Measurements from ENCODE around the gene LUC7L3.
A peak's percentile ranks its signal among the peaks of the same experiment; 100 is the strongest.
"Not testable (repeated sequence)": the region's sequence is repeated elsewhere in the genome, so short reads cannot be mapped to it uniquely, and the experiment has no call there.

The LUC7L3 gene

GRCh38 chr17:50719144-50719923, at the start of gene LUC7L3:
TSS of gene LUC7L3 (plus strand) at chr17:50719603. CDS start at chr17:50719733, 130 bp downstream.
- peak; percentile 97 for DNase-seq

- DNase-seq: no peak
These were observed 47.3 kb upstream of the LUC7L3 start for GRCh38 chr17:50672071-50672470.

GRCh38 chr17:50672831-50673551, 46.4 kb upstream of the LUC7L3 start:
- DNase-seq: no peak

GRCh38 chr17:50675190-50675589, 44.2 kb upstream of the LUC7L3 start:
- DNase-seq: no peak

GRCh38 chr17:50675627-50676026, 43.8 kb upstream of the LUC7L3 start:
- DNase-seq: no peak

- no peak for DNase-seq
These were observed 43.1 kb upstream of the LUC7L3 start for GRCh38 chr17:50676065-50676975.

GRCh38 chr17:50677851-50678375, 41.5 kb upstream of the LUC7L3 start:
- DNase-seq: no peak

- no peak for DNase-seq
These were observed 40.3 kb upstream of the LUC7L3 start for GRCh38 chr17:50679008-50679544.

- no peak for DNase-seq
These were observed 39.3 kb upstream of the LUC7L3 start for GRCh38 chr17:50680126-50680525.

GRCh38 chr17:50680543-50681262, 38.7 kb upstream of the LUC7L3 start:
- DNase-seq: not testable (repeated sequence)

- DNase-seq: peak; percentile 81
These were observed 37.9 kb upstream of the LUC7L3 start for GRCh38 chr17:50681263-50682200.

- no peak for DNase-seq
These were observed 37.0 kb upstream of the LUC7L3 start for GRCh38 chr17:50682441-50682840.

GRCh38 chr17:50682938-50683337, 36.5 kb upstream of the LUC7L3 start:
- no peak for DNase-seq

- DNase-seq: no peak
These were observed 35.7 kb upstream of the LUC7L3 start for GRCh38 chr17:50683434-50684287.

- no peak for DNase-seq
These were observed 35.2 kb upstream of the LUC7L3 start for GRCh38 chr17:50684288-50684611.

GRCh38 chr17:50684612-50685333, 34.6 kb upstream of the LUC7L3 start:
- DNase-seq: no peak

GRCh38 chr17:50685334-50685665, 34.1 kb upstream of the LUC7L3 start:
- DNase-seq: no peak

GRCh38 chr17:50685691-50686493, 33.5 kb upstream of the LUC7L3 start:
- DNase-seq: no peak
